ENCODE results near the gene KCNE4.

DNA sequence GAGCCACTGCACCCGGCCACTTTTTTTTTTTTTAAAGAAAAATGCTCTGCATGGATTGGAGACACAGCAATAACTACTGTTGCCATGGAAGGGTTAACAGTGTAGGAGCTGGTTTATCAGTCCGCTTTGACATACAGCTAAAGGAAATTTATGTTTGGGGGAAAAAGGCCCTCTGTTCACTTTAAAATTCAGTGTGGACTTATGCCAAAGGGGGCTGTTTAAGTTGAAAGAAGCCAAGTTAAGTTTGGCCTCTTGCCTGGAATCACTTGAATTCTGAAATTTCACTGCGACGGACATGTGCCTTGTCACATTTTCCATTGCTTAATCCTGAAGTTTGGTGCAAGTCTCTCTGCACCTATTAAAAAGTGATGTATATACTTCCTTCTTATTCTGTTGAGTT is 3.1 kb downstream of the KCNE4 start:
- TF ChIP-seq, protein P1, sequence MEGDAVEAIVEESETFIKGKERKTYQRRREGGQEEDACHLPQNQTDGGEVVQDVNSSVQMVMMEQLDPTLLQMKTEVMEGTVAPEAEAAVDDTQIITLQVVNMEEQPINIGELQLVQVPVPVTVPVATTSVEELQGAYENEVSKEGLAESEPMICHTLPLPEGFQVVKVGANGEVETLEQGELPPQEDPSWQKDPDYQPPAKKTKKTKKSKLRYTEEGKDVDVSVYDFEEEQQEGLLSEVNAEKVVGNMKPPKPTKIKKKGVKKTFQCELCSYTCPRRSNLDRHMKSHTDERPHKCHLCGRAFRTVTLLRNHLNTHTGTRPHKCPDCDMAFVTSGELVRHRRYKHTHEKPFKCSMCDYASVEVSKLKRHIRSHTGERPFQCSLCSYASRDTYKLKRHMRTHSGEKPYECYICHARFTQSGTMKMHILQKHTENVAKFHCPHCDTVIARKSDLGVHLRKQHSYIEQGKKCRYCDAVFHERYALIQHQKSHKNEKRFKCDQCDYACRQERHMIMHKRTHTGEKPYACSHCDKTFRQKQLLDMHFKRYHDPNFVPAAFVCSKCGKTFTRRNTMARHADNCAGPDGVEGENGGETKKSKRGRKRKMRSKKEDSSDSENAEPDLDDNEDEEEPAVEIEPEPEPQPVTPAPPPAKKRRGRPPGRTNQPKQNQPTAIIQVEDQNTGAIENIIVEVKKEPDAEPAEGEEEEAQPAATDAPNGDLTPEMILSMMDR (IDR thresholded peaks at IDR 0.05): no peak
- no peak for TF ChIP-seq ZFX (IDR thresholded peaks at IDR 0.05; ENCODE audit: borderline replicate concordance)
